Measurements from ENCODE around the gene RNF214. TPM values are rescaled to one million over a fixed set of nuclear protein-coding genes. Genes with fewer than 3 reads are reported as not detected.

Gene RNF214
- total and polyA plus RNA-seq, 10 of the 15 experiments (the other 5 are each of a cell fraction or from before 2014, with no cell fraction given): 4.8 to 16.8 (median 10.5) TPM

DNA sequence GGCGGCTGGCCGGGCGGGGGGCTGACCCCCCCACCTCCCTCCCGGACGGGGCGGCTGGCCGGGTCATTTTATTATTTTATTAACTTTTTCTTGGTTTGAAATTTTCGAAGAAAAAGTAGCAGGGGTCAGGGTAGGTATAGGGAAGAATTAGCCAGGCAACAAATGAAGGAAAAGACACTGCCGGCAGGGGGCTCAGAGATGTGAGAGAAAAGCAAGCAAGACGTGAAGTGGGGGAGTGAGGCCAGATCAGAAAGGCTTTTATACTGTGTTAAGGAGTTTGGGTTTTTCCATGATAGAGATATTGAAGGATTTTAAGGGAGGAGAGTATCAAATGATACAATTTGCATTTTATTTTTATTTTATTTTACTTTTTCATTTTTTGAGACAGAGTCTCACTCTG lies 19.0 kb downstream of the RNF214 start:
- in situ Hi-C loops (cut with MboI): no loop called here
- no peak overlapping the region for H3K4me3 ChIP-seq
- peaks cover 0 to 3% of the 10 kb centered on the region in 2 experiments; a peak in 3 of 4 replicates for H3K36me3 ChIP-seq (ENCODE audit: control insufficient read depth in 2 of 2, insufficient read depth in 2 of 2, low read length in 1 of 2)
- BruUV-seq (replicated peaks): no TSS peak
- H3K27ac ChIP-seq (ENCODE audit: control insufficient read depth, insufficient read depth): no peak overlapping the region
- no peak overlapping the region for H3K4me2 ChIP-seq (ENCODE audit: control insufficient read depth, insufficient read depth)
- no peaks in the 10 kb centered on the region for H3K79me2 ChIP-seq (ENCODE audit: control insufficient read depth, insufficient read depth, low read length)
- ATAC-seq: no peak
- H2AFZ ChIP-seq (ENCODE audit: control insufficient read depth, low read depth, low read length): no peak overlapping the region
- H3K4me1 ChIP-seq (ENCODE audit: control insufficient read depth, insufficient read depth, low read length): no peaks in the 10 kb centered on the region
- no peaks in the 10 kb centered on the region for H3K9me3 ChIP-seq (replicated peaks; ENCODE audit: control insufficient read depth, insufficient read depth, low read length)
- ChIA-PET SMC1A (ENCODE audit: uncharacterized antibody, unreplicated experiment) (no interaction called here), RAD21 (ENCODE audit: unreplicated experiment) (no interaction called here), POLR2A (no interaction called here), CTCF (no interaction called here)
- FAIRE-seq: no peak
- no peak overlapping the region for H3K9ac ChIP-seq (ENCODE audit: control insufficient read depth, insufficient read depth, low read length)
- 94% methylated on average over 3 of the region's 10 CpGs for WGBS (ENCODE audit: insufficient coverage, insufficient replicate concordance, low lambda C conversion rate, missing lambda C conversion rate)
- no peaks in the 10 kb centered on the region for H4K20me1 ChIP-seq (ENCODE audit: control insufficient read depth, insufficient read depth)
- intact Hi-C loops (cut with micrococcal nuclease; ENCODE audit: unreplicated experiment): no loop called here
- H3K27me3 ChIP-seq (replicated peaks in 1 of 2; ENCODE audit: control insufficient read depth in 2 of 2, insufficient read depth in 2 of 2, low read length in 1 of 2): no peaks in the 10 kb centered on the region
- no peak for DNase-seq (ENCODE audit: low read depth, low spot score)
- TF ChIP-seq NBN (IDR thresholded peaks at IDR 0.05) (no peak), SREBF2 (IDR thresholded peaks at IDR 0.05; ENCODE audit: low read length) (no peak), NR2C1 (IDR thresholded peaks at IDR 0.05) (no peak), ZNF24 (IDR thresholded peaks at IDR 0.05) (no peak), TARDBP (IDR thresholded peaks at IDR 0.05; ENCODE audit: borderline replicate concordance) (no peak), GATAD2B (conservative IDR thresholded peaks at IDR 0.05; ENCODE audit: low read depth) (no peak), RAD51 (IDR thresholded peaks at IDR 0.05) (no peak), PML (IDR thresholded peaks at IDR 0.05; ENCODE audit: low read length) (no peak), EGR1 (IDR thresholded peaks at IDR 0.05; ENCODE audit: borderline replicate concordance in 1 of 2, low read depth in 2 of 2, low read length in 2 of 2) (no peak), RB1 (IDR thresholded peaks at IDR 0.05; ENCODE audit: borderline replicate concordance) (no peak), CHD4 (IDR thresholded peaks at IDR 0.05) (no peak), CHD2 (IDR thresholded peaks at IDR 0.05; ENCODE audit: borderline replicate concordance, low read depth, low read length) (no peak), KLF5 (IDR thresholded peaks at IDR 0.05; ENCODE audit: partially characterized antibody) (no peak)
- TF ChIP-seq, protein P1, sequence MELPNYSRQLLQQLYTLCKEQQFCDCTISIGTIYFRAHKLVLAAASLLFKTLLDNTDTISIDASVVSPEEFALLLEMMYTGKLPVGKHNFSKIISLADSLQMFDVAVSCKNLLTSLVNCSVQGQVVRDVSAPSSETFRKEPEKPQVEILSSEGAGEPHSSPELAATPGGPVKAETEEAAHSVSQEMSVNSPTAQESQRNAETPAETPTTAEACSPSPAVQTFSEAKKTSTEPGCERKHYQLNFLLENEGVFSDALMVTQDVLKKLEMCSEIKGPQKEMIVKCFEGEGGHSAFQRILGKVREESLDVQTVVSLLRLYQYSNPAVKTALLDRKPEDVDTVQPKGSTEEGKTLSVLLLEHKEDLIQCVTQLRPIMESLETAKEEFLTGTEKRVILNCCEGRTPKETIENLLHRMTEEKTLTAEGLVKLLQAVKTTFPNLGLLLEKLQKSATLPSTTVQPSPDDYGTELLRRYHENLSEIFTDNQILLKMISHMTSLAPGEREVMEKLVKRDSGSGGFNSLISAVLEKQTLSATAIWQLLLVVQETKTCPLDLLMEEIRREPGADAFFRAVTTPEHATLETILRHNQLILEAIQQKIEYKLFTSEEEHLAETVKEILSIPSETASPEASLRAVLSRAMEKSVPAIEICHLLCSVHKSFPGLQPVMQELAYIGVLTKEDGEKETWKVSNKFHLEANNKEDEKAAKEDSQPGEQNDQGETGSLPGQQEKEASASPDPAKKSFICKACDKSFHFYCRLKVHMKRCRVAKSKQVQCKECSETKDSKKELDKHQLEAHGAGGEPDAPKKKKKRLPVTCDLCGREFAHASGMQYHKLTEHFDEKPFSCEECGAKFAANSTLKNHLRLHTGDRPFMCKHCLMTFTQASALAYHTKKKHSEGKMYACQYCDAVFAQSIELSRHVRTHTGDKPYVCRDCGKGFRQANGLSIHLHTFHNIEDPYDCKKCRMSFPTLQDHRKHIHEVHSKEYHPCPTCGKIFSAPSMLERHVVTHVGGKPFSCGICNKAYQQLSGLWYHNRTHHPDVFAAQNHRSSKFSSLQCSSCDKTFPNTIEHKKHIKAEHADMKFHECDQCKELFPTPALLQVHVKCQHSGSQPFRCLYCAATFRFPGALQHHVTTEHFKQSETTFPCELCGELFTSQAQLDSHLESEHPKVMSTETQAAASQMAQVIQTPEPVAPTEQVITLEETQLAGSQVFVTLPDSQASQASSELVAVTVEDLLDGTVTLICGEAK (IDR thresholded peaks at IDR 0.05; ENCODE audit: borderline replicate concordance): no peak
- TF ChIP-seq, protein P2, sequence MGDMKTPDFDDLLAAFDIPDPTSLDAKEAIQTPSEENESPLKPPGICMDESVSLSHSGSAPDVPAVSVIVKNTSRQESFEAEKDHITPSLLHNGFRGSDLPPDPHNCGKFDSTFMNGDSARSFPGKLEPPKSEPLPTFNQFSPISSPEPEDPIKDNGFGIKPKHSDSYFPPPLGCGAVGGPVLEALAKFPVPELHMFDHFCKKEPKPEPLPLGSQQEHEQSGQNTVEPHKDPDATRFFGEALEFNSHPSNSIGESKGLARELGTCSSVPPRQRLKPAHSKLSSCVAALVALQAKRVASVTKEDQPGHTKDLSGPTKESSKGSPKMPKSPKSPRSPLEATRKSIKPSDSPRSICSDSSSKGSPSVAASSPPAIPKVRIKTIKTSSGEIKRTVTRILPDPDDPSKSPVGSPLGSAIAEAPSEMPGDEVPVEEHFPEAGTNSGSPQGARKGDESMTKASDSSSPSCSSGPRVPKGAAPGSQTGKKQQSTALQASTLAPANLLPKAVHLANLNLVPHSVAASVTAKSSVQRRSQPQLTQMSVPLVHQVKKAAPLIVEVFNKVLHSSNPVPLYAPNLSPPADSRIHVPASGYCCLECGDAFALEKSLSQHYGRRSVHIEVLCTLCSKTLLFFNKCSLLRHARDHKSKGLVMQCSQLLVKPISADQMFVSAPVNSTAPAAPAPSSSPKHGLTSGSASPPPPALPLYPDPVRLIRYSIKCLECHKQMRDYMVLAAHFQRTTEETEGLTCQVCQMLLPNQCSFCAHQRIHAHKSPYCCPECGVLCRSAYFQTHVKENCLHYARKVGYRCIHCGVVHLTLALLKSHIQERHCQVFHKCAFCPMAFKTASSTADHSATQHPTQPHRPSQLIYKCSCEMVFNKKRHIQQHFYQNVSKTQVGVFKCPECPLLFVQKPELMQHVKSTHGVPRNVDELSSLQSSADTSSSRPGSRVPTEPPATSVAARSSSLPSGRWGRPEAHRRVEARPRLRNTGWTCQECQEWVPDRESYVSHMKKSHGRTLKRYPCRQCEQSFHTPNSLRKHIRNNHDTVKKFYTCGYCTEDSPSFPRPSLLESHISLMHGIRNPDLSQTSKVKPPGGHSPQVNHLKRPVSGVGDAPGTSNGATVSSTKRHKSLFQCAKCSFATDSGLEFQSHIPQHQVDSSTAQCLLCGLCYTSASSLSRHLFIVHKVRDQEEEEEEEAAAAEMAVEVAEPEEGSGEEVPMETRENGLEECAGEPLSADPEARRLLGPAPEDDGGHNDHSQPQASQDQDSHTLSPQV (IDR thresholded peaks at IDR 0.05): no peak
- TF ChIP-seq, protein P3, sequence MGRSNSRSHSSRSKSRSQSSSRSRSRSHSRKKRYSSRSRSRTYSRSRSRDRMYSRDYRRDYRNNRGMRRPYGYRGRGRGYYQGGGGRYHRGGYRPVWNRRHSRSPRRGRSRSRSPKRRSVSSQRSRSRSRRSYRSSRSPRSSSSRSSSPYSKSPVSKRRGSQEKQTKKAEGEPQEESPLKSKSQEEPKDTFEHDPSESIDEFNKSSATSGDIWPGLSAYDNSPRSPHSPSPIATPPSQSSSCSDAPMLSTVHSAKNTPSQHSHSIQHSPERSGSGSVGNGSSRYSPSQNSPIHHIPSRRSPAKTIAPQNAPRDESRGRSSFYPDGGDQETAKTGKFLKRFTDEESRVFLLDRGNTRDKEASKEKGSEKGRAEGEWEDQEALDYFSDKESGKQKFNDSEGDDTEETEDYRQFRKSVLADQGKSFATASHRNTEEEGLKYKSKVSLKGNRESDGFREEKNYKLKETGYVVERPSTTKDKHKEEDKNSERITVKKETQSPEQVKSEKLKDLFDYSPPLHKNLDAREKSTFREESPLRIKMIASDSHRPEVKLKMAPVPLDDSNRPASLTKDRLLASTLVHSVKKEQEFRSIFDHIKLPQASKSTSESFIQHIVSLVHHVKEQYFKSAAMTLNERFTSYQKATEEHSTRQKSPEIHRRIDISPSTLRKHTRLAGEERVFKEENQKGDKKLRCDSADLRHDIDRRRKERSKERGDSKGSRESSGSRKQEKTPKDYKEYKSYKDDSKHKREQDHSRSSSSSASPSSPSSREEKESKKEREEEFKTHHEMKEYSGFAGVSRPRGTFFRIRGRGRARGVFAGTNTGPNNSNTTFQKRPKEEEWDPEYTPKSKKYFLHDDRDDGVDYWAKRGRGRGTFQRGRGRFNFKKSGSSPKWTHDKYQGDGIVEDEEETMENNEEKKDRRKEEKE (IDR thresholded peaks at IDR 0.05): no peak
